Liver (tissue), 3 donors: ENCODE results near the gene STKLD1.

Experiments
- TAF1 ChIP-seq: conservative IDR thresholded peaks from 2 replicates; pipeline ENCODE4 v1.6.1; 2016; ENCODE audit warnings: antibody characterized with exemption, mild to moderate bottlenecking
- TF ChIP-seq, protein P1 (sequence below): fragments of 150-350 bp; IDR thresholded peaks from 2 replicates; pipeline ENCODE4 v1.5.1; 2017; ENCODE audit warnings: improper control_type of control experiment, low read depth, low read length; ENCODE audit not compliant: missing input control
- donor health status: healthy.
- donor health status: healthy.

GRCh38 chr9:133383438-133383837, 7.3 kb downstream of the STKLD1 start:
- TF ChIP-seq, protein P1, sequence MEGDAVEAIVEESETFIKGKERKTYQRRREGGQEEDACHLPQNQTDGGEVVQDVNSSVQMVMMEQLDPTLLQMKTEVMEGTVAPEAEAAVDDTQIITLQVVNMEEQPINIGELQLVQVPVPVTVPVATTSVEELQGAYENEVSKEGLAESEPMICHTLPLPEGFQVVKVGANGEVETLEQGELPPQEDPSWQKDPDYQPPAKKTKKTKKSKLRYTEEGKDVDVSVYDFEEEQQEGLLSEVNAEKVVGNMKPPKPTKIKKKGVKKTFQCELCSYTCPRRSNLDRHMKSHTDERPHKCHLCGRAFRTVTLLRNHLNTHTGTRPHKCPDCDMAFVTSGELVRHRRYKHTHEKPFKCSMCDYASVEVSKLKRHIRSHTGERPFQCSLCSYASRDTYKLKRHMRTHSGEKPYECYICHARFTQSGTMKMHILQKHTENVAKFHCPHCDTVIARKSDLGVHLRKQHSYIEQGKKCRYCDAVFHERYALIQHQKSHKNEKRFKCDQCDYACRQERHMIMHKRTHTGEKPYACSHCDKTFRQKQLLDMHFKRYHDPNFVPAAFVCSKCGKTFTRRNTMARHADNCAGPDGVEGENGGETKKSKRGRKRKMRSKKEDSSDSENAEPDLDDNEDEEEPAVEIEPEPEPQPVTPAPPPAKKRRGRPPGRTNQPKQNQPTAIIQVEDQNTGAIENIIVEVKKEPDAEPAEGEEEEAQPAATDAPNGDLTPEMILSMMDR: no peak
- no peak for TF ChIP-seq TAF1
